Adipocyte (in vitro differentiated cells): ENCODE results near the gene MOSPD3.

Experiments
- DNase-seq: peaks from one replicate; pipeline ENCODE4 v3.0.0-alpha.2; 2015; ENCODE audit warnings: low read depth
- H3K27me3 ChIP-seq: replicated peaks from 2 replicates; pipeline ENCODE4 v1.7.0; 2013; ENCODE audit warnings: mild to moderate bottlenecking, low read length, moderate library complexity; ENCODE audit not compliant: control insufficient read depth, insufficient read depth
- H3K36me3 ChIP-seq: 2 replicates; pipeline ENCODE4 v1.7.0; 2013; ENCODE audit warnings: low read length, mild to moderate bottlenecking, moderate library complexity; ENCODE audit not compliant: control insufficient read depth, insufficient read depth, severe bottlenecking
- H3K4me1 ChIP-seq: 2 replicates; pipeline ENCODE4 v1.7.0; 2013; ENCODE audit warnings: mild to moderate bottlenecking, low read length, moderate library complexity; ENCODE audit not compliant: control insufficient read depth, insufficient read depth
- H3K4me3 ChIP-seq: 2 replicates; pipeline ENCODE4 v1.7.0; 2013; ENCODE audit warnings: mild to moderate bottlenecking, low read length, moderate library complexity
- H3K9ac ChIP-seq: 2 replicates; pipeline ENCODE4 v1.7.0; 2013; ENCODE audit warnings: mild to moderate bottlenecking, low read length, moderate library complexity
- H3K9me3 ChIP-seq: 2 replicates; pipeline ENCODE4 v1.7.0; 2013; ENCODE audit warnings: mild to moderate bottlenecking, low read length, moderate library complexity; ENCODE audit not compliant: control insufficient read depth

MOSPD3 gene

DNA sequence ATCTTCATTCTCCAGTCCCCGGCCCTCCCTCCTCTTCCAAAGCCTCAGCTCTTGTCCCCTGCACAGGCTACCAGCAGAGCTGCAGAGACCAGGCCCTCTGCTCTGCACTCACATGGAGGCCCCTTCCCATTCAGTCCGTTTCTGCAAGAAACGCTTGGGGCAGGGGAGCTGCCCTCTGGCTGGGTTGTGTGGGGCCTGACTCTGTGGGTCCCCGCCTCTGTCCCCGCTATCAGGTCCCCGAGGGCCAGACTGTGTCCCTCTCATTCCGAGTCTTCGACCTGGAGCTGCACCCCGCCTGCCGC lies 8.7 kb upstream of the MOSPD3 start:
- H3K9ac ChIP-seq, result peak overlapping the region; percentile 90
- DNase-seq, result peak; percentile 54
- peak overlapping the region; percentile 93 for H3K4me3 ChIP-seq
- peaks cover 29% of the 10 kb centered on the region for H3K4me1 ChIP-seq
- H3K36me3 ChIP-seq, result peaks cover 14% of the 10 kb centered on the region
- no peaks in the 10 kb centered on the region for H3K9me3 ChIP-seq
- no peaks in the 10 kb centered on the region for H3K27me3 ChIP-seq

DNA sequence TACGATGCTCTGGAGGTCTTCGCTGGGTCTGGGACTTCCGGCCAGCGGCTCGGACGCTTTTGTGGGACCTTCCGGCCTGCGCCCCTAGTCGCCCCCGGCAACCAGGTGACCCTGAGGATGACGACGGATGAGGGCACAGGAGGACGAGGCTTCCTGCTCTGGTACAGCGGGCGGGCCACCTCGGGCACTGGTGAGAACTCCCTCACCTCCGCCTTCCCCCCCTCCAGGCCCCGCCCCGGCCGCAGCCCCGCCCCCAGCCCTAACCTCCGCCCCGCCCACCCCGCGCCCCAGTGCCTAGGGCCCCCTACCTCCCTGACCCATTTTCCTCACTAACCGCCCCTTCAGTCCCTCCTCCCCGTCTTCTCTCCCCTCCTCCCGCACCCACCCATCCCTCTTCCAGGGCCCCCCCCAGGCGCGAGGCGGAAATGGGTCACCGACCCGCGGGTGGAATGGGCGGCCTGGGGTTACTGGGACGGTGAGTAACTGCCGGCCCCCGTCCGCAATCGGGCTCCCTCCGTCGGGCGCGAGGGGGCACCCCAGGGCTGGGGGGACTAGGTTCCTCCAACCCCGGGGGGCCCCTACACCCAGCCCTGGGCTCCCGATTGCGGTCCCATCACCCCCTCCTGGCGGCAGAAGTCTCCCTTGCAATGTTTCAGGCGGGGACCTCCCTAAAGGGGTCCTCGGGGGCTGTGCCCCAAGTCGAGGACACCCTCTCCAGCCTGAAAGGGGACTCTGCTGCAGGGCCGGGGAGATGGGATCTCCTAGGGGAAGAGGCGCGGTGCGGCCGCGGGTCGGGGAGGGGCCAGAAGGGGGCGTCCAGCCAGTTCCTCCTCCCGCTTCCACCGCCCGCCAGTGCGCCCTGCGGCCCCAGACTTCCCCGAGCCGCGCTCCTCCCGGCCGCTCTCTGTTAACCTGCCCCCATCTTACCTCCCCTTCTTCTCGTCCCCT lies 8.0 kb upstream of the MOSPD3 start:
- Histone ChIP-seq H3K9me3 (no peaks in the 10 kb centered on the region), H3K36me3 (peaks cover 14% of the 10 kb centered on the region), H3K4me3 (peak overlapping the region; percentile 93), H3K9ac (peak overlapping the region; percentile 90), H3K27me3 (no peaks in the 10 kb centered on the region), H3K4me1 (peaks cover 29% of the 10 kb centered on the region)
- DNase-seq, result peak; percentile 81

- Histone ChIP-seq H3K9me3 (no peaks in the 10 kb centered on the region), H3K4me1 (peaks cover 24% of the 10 kb centered on the region), H3K36me3 (peaks cover 14% of the 10 kb centered on the region), H3K4me3 (peak overlapping the region; percentile 80), H3K27me3 (no peaks in the 10 kb centered on the region), H3K9ac (peak overlapping the region; percentile 75)
- no peak for DNase-seq
These were observed 7.1 kb upstream of the MOSPD3 start for GRCh38 chr7:100604976-100605911.

DNA sequence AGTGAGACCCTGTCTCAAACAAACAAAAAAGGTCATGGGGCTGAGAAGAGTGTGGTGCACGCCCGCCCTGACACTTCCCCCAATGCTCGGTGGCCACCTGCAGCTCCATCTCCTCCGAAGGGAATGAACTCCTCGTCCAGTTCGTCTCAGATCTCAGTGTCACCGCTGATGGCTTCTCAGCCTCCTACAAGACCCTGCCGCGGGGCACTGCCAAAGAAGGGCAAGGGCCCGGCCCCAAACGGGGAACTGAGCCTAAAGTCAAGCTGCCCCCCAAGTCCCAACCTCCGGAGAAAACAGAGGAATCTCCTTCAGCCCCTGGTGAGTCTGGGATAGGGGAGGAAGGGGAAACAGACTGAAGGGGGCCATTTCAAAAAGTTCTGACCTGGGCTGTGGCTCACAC lies 6.0 kb upstream of the MOSPD3 start:
- DNase-seq, result no peak
- Histone ChIP-seq H3K4me3 (no peak overlapping the region), H3K27me3 (no peaks in the 10 kb centered on the region), H3K9me3 (no peaks in the 10 kb centered on the region), H3K4me1 (peaks cover 20% of the 10 kb centered on the region), H3K9ac (no peak overlapping the region), H3K36me3 (peaks cover 14% of the 10 kb centered on the region)

DNA sequence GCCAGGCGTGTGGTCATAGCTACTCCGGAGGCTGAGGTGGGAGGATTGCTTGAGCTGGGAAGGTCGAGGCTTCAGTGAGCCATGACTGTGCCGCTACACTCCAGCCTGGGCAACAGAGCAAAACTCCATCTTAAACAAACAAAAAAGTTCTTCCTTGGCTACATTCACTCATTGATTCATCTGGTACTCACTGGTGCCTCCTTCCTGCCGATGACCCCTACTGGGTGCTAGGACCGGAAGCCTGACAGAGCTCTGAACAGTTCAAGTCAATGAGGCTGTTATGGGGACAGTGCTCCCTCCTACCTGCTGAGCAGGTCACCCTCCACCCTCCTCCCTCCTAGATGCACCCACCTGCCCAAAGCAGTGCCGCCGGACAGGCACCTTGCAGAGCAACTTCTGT lies 5.2 kb upstream of the MOSPD3 start:
- H3K36me3 ChIP-seq, result peaks cover 14% of the 10 kb centered on the region
- peaks cover 16% of the 10 kb centered on the region for H3K4me1 ChIP-seq
- H3K4me3 ChIP-seq, result no peak overlapping the region
- no peaks in the 10 kb centered on the region for H3K9me3 ChIP-seq
- no peak overlapping the region for H3K9ac ChIP-seq
- no peak for DNase-seq
- H3K27me3 ChIP-seq, result no peaks in the 10 kb centered on the region

DNA sequence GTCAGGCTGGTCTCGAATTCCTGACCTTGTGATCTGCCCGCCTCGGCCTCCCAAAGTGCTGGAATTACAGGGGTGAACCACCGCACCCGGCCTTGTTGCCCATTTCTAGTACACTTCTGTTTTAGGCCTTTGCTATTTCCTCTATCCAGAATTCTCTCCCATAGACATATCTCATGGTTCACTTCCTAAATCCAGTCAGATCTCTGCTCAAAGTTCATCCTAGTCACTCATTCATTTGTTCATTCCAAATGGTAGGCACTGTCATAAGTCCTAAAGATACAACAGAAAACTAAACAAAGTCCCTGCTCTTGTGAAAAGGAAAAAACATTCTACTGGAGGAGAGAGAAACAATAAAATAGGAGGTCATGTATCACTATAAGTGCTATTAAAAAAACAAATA lies 2.4 kb upstream of the MOSPD3 start:
- H3K9ac ChIP-seq, result no peak overlapping the region
- H3K27me3 ChIP-seq, result no peaks in the 10 kb centered on the region
- H3K36me3 ChIP-seq, result peaks cover 14% of the 10 kb centered on the region
- H3K4me3 ChIP-seq, result no peak overlapping the region
- H3K9me3 ChIP-seq, result no peaks in the 10 kb centered on the region
- DNase-seq, result no peak
- H3K4me1 ChIP-seq, result peaks cover 4% of the 10 kb centered on the region

DNA sequence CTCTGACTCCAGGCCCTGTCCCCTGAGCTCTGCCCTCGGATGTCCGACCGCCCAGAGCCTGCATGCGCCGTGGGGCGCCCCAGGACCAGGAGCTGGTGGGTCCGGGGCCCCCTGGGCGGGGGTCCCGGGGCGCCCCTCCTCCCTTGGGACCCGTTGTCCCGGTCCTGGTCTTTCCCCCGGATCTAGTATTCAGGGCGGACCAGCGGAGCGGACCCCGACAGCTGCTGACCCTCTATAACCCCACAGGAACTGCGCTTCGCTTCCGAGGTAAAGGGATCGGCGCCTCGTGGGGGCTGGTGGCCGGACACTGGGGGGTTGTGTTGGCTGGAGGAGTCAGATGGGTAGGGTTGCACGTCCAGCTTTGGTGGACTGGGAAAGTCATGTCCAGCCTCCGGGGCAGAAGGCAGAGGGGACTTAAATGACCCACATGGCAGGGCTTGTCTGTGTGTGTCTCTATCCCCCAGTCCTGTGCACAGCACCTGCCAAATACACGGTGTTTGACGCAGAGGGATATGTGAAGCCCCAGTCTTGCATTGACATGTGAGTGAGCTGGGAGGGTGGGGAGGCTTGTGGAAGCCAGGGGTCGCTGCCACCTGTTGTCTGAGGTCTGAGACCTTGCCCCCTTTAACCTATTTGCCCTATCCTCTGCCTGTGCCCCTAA lies 520 bp downstream of the MOSPD3 start:
- Histone ChIP-seq H3K9me3 (no peaks in the 10 kb centered on the region), H3K27me3 (no peaks in the 10 kb centered on the region), H3K9ac (peak overlapping the region; percentile 89), H3K4me3 (peak overlapping the region; percentile 89), H3K4me1 (peaks cover 4% of the 10 kb centered on the region), H3K36me3 (peaks cover 7% of the 10 kb centered on the region)
- peak; percentile 29 for DNase-seq

DNA sequence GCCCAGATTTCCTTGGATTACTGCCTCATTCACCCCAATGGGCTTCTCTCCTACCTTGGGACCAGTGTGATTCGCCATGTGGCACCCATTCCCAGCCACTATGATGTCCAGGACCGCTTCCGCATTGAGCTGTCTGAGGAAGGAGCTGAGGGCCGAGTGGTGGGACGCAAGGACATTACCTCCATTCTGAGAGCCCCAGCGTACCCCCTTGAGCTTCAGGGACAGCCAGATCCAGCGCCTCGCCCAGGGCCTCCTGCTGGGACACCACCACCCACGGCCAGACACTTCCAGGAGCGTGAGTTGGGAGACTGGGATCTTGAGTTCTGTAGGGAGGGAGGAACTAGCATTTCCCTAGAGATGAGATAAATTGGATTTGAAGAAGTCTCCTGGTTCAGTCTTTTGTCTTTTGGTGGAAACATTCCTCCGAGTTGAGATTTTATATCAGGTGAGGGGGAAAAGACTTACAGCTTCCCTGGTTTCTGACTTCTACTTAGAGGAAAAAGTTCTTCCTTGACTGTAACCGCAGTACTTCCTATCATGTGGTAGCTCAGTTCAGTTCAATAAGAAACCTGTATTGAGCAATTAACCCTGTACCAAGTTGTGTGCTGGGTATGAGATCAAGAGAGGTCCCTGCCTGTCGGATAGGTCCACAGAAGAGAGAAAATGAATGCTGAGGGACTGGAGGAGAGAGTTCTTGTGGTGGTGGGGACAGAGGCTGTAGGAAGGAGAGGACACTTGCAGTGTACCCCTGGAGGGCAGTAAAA lies 1.3 kb downstream of the MOSPD3 start:
- no peaks in the 10 kb centered on the region for H3K27me3 ChIP-seq
- H3K9ac ChIP-seq, result peak overlapping the region; percentile 89
- peak overlapping the region; percentile 89 for H3K4me3 ChIP-seq
- no peaks in the 10 kb centered on the region for H3K36me3 ChIP-seq
- no peak for DNase-seq
- peaks cover 4% of the 10 kb centered on the region for H3K4me1 ChIP-seq
- no peaks in the 10 kb centered on the region for H3K9me3 ChIP-seq

DNA sequence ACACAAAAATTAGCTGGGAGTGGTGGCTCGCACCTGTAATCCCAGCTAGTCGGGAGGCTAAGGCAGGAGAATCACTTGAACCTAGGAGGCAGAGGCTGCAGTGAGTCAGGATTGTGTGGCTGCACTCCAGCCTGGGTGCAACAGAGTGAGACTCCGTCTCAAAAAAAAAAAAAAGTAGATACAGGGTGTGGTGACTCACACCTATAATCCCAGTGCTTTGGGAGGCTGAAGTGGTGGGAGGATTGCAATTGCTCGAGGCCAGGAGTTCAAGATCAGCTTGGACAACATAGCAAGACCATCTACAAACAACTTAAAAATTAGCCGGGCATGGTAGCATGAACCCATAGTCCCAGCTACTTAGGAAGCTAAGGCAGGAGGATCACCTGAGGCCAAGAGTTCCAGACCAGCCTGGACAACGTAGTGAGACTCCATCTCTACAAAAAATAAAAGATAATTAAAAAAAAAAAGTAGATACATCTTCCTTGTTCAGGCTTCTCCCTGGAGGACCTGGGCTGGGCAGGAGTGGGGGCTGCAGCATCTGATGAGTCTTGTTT lies 2.0 kb downstream of the MOSPD3 start:
- Histone ChIP-seq H3K36me3 (no peaks in the 10 kb centered on the region), H3K27me3 (no peaks in the 10 kb centered on the region), H3K4me3 (no peak overlapping the region), H3K9me3 (no peaks in the 10 kb centered on the region), H3K9ac (no peak overlapping the region), H3K4me1 (peaks cover 4% of the 10 kb centered on the region)
- DNase-seq, result no peak

DNA sequence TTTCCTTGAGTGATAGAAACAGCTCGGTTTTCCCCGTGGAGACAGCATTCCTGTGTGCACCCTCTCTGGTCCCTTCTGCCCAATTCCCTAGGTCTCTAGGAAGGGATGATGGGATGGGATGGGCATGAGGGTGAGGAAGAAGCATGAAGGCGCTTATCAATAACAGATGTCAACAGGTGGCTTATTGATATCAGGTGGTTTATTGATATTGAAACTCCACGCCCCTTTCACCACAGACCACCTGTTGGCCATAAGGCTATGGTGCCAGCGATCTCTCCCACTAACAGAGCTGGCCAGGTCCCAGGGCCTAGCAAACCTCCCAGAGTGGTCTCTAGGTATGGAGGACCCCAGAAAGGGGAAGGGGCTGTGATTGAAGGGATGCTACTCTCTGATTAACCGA lies 7.9 kb downstream of the MOSPD3 start:
- H3K4me3 ChIP-seq, result no peak overlapping the region
- no peaks in the 10 kb centered on the region for H3K4me1 ChIP-seq
- no peak overlapping the region for H3K9ac ChIP-seq
- no peaks in the 10 kb centered on the region for H3K9me3 ChIP-seq
- H3K27me3 ChIP-seq, result no peaks in the 10 kb centered on the region
- no peaks in the 10 kb centered on the region for H3K36me3 ChIP-seq
- no peak for DNase-seq
